ENCODE data around the gene LPIN1.
A peak's percentile ranks its signal among the peaks of the same experiment; 100 is the strongest.

The LPIN1 gene

GRCh38 chr2:11829324-11829946 is 83.0 kb downstream of the LPIN1 start:
- peak; percentile 64 for TF ChIP-seq CTCF (IDR thresholded peaks at IDR 0.05; ENCODE audit: low read depth, low read length)
- H3K4me3 ChIP-seq (ENCODE audit: low read depth, low read length): peak overlapping the region; percentile 3
- in situ Hi-C loops (cut with HindIII; ENCODE audit: low sequenced_read_pairs): no loop called here
- peak; percentile 66 for DNase-seq (ENCODE audit: low read depth, low spot score)

GRCh38 chr2:11829947-11830707 is 83.7 kb downstream of the LPIN1 start:
- DNase-seq (ENCODE audit: low read depth, low spot score): peak; percentile 99
- in situ Hi-C loops (cut with HindIII; ENCODE audit: low sequenced_read_pairs): no loop called here
- peak overlapping the region; percentile 23 for H3K4me3 ChIP-seq (ENCODE audit: low read depth, low read length)
- peak; percentile 66 for TF ChIP-seq CTCF (IDR thresholded peaks at IDR 0.05; ENCODE audit: low read depth, low read length)

DNA sequence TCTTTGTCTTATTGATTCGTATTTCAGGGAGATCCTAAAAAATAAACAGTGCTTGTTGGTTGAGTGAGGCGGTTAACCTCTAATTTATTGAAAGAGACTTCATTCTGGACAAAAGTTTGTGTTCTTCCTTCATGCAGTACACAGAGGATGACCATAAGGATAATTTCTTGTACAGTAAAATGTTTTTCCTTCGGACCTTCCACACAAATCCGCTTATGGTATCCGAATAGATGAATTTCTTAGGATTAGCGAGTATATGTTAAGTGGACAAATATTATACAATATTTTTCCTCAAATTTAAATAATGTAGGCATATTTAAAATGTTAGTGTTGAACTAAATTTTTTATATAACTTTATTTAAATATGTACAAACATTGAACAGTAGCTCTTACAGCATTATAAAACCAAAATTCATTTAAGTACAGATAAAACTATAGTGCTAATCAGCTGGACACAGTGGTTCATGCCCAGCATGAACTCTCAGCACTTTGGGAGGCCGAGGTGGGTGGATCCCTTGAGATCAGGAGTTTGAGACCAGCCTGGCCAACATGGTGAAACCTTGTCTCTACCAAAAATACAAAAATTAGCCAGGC is 84.4 kb downstream of the LPIN1 start:
- peak overlapping the region; percentile 23 for H3K4me3 ChIP-seq (ENCODE audit: low read depth, low read length)
- no peak for TF ChIP-seq CTCF (IDR thresholded peaks at IDR 0.05; ENCODE audit: low read depth, low read length)
- no peak for DNase-seq (ENCODE audit: low read depth, low spot score)
- in situ Hi-C loops (cut with HindIII; ENCODE audit: low sequenced_read_pairs): no loop called here

- DNase-seq (ENCODE audit: low read depth, low spot score): no peak
- no peak overlapping the region for H3K4me3 ChIP-seq (ENCODE audit: low read depth, low read length)
- TF ChIP-seq CTCF (IDR thresholded peaks at IDR 0.05; ENCODE audit: low read depth, low read length): no peak
- in situ Hi-C loops (cut with HindIII; ENCODE audit: low sequenced_read_pairs): no loop called here
Measured at GRCh38 chr2:11831415-11831814, 85.0 kb downstream of the LPIN1 start.

DNA sequence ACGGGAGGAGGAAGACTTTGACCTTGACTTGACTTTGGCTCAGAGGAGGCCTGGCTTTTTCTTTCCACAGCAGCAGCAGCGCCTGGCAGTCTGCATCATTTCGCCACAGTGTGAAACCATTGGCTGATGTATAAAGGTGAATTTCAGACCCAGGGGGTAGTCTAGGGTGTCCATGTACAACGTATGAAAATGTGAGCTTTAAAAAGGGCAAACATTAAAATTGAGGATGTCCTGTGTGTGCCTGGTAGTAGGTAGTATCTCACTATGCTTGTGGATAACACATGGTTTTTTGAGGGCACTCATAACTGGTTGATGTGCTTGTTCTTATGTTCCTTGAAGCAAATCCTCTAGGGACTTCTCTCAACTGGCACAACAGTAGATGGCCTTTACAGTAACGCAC is 86.1 kb downstream of the LPIN1 start:
- H3K4me3 ChIP-seq (ENCODE audit: low read depth, low read length): no peak overlapping the region
- no peak for DNase-seq (ENCODE audit: low read depth, low spot score)
- TF ChIP-seq CTCF (IDR thresholded peaks at IDR 0.05; ENCODE audit: low read depth, low read length): no peak
- in situ Hi-C loops (cut with HindIII; ENCODE audit: low sequenced_read_pairs): no loop called here

DNA sequence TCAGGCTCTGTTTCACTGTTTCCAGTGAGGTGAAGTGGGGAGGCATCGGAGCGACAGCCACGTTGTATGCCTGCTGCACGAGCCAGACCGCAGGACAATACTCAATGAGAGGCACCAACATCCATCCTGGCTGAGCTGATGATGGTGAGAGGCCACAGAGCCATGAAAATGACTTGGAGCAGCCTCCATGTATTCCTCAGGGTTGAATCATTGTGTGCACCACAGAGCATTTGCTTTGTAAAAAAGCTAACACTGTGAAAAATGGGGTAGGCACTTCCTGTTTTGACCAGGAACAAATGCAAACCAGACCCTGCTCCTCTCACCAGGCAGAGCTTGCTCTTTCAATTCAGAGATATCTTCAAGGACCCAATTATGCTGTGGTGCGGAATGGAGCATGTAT is 87.2 kb downstream of the LPIN1 start:
- peak; percentile 89 for DNase-seq (ENCODE audit: low read depth, low spot score)
- in situ Hi-C loops (cut with HindIII; ENCODE audit: low sequenced_read_pairs): no loop called here
- no peak overlapping the region for H3K4me3 ChIP-seq (ENCODE audit: low read depth, low read length)
- TF ChIP-seq CTCF (IDR thresholded peaks at IDR 0.05; ENCODE audit: low read depth, low read length): no peak

Measured in astrocyte of the spinal cord (primary cell).